HepG2 (cell line): ENCODE measurements around the gene FUT8. TPM values are rescaled to one million over a fixed set of nuclear protein-coding genes. Genes with fewer than 3 reads are reported as not detected.

Experiments
- polyA plus RNA-seq, 8 experiments: library from polyadenylated mRNA; depleted of rRNA in 3 of 8; stranded (reverse) in 7 of 8; unstranded in 1 of 8; fragments of >200 nt; fragmentation: Illumina TruSeq in 4 of 8; extraction: Trizol in 4 of 8; gene quantifications; 2 replicates each; pipeline versions ENCODE4 v1.2.1 to v1.2.3, GENCODE V29; 2011 to 2016; ENCODE audit warnings: low read depth in 4 of 8, missing spikeins in 1 of 8, mixed read lengths in 1 of 8; ENCODE audit not compliant: insufficient read depth in 1 of 8
- total RNA-seq, 5 experiments: library from RNA; depleted of rRNA; stranded (reverse); fragments of >200 nt; fragmentation: Illumina TruSeq; extraction: Trizol; gene quantifications; 2 replicates each; pipeline ENCODE4 v1.2.3, GENCODE V29; 2016; ENCODE audit warnings: low read depth in 1 of 5
- TF ChIP-seq, protein P1 (sequence below), 2 experiments: fragments of 450-650 bp in 1 of 2; sonication (generic) in 1 of 2; formaldehyde crosslinking in 1 of 2; IDR thresholded peaks; 2 replicates each; pipeline versions ENCODE4 v1.6.1 to v1.8.0; 2016 to 2022; ENCODE audit warnings: antibody characterized with exemption in 1 of 2, mild to moderate bottlenecking in 1 of 2, missing genetic modification reagents in 1 of 2
- TF ChIP-seq, protein P2 (sequence below): IDR thresholded peaks from 2 replicates; pipeline ENCODE4 v1.4.0; 2020; ENCODE audit warnings: mild to moderate bottlenecking, missing genetic modification reagents

FUT8 gene
- total and polyA plus RNA-seq, 2 of the 13 experiments (the other 11 are each of a cell fraction or from before 2014, with no cell fraction given), result 9.3 to 17.5 TPM

- TF ChIP-seq, protein P1, sequence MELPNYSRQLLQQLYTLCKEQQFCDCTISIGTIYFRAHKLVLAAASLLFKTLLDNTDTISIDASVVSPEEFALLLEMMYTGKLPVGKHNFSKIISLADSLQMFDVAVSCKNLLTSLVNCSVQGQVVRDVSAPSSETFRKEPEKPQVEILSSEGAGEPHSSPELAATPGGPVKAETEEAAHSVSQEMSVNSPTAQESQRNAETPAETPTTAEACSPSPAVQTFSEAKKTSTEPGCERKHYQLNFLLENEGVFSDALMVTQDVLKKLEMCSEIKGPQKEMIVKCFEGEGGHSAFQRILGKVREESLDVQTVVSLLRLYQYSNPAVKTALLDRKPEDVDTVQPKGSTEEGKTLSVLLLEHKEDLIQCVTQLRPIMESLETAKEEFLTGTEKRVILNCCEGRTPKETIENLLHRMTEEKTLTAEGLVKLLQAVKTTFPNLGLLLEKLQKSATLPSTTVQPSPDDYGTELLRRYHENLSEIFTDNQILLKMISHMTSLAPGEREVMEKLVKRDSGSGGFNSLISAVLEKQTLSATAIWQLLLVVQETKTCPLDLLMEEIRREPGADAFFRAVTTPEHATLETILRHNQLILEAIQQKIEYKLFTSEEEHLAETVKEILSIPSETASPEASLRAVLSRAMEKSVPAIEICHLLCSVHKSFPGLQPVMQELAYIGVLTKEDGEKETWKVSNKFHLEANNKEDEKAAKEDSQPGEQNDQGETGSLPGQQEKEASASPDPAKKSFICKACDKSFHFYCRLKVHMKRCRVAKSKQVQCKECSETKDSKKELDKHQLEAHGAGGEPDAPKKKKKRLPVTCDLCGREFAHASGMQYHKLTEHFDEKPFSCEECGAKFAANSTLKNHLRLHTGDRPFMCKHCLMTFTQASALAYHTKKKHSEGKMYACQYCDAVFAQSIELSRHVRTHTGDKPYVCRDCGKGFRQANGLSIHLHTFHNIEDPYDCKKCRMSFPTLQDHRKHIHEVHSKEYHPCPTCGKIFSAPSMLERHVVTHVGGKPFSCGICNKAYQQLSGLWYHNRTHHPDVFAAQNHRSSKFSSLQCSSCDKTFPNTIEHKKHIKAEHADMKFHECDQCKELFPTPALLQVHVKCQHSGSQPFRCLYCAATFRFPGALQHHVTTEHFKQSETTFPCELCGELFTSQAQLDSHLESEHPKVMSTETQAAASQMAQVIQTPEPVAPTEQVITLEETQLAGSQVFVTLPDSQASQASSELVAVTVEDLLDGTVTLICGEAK (IDR thresholded peaks at IDR 0.05), result no peak
- TF ChIP-seq, protein P1 (CRISPR knock-in tag; IDR thresholded peaks at IDR 0.05), result no peak
- TF ChIP-seq, protein P2, sequence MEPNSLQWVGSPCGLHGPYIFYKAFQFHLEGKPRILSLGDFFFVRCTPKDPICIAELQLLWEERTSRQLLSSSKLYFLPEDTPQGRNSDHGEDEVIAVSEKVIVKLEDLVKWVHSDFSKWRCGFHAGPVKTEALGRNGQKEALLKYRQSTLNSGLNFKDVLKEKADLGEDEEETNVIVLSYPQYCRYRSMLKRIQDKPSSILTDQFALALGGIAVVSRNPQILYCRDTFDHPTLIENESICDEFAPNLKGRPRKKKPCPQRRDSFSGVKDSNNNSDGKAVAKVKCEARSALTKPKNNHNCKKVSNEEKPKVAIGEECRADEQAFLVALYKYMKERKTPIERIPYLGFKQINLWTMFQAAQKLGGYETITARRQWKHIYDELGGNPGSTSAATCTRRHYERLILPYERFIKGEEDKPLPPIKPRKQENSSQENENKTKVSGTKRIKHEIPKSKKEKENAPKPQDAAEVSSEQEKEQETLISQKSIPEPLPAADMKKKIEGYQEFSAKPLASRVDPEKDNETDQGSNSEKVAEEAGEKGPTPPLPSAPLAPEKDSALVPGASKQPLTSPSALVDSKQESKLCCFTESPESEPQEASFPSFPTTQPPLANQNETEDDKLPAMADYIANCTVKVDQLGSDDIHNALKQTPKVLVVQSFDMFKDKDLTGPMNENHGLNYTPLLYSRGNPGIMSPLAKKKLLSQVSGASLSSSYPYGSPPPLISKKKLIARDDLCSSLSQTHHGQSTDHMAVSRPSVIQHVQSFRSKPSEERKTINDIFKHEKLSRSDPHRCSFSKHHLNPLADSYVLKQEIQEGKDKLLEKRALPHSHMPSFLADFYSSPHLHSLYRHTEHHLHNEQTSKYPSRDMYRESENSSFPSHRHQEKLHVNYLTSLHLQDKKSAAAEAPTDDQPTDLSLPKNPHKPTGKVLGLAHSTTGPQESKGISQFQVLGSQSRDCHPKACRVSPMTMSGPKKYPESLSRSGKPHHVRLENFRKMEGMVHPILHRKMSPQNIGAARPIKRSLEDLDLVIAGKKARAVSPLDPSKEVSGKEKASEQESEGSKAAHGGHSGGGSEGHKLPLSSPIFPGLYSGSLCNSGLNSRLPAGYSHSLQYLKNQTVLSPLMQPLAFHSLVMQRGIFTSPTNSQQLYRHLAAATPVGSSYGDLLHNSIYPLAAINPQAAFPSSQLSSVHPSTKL (CRISPR knock-in tag), result no peak
- TF ChIP-seq, all 625 proteins: peak for 0
Observed at GRCh38 chr14:65686761-65687160, 274.2 kb downstream of the FUT8 start (continued).
